Measurements from ENCODE around the gene CSF3R. TPM values are rescaled to one million over a fixed set of nuclear protein-coding genes. Genes with fewer than 3 reads are reported as not detected.

The CSF3R gene
- total RNA-seq, 1 experiment from 2014 or later: 0.26 TPM

- TF ChIP-seq PRDM15 (CRISPR knock-in tag; IDR thresholded peaks at IDR 0.05): peak; percentile 43; the same call in 1 of the 2 replicates
- peak; percentile 82; the same call in 1 of the 2 replicates for TF ChIP-seq MYBL2 (CRISPR knock-in tag; IDR thresholded peaks at IDR 0.05)
- TF ChIP-seq NFYB (CRISPR knock-in tag; conservative IDR thresholded peaks at IDR 0.05; ENCODE audit: low read depth): peak; percentile 96
- TF ChIP-seq, protein P1, sequence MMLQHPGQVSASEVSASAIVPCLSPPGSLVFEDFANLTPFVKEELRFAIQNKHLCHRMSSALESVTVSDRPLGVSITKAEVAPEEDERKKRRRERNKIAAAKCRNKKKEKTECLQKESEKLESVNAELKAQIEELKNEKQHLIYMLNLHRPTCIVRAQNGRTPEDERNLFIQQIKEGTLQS (CRISPR knock-in tag; conservative IDR thresholded peaks at IDR 0.05): 0 out of 2 replicates have a peak, but pooled peaks have one; percentile 39
- 0 out of 2 replicates have a peak, but pooled peaks have one; percentile 35 for TF ChIP-seq RELA (CRISPR knock-in tag; IDR thresholded peaks at IDR 0.05; ENCODE audit: borderline replicate concordance)
- TF ChIP-seq CREB1 (CRISPR knock-in tag; IDR thresholded peaks at IDR 0.05): peak; percentile 80; the same call in 1 of the 2 replicates
- TF ChIP-seq, protein P2, sequence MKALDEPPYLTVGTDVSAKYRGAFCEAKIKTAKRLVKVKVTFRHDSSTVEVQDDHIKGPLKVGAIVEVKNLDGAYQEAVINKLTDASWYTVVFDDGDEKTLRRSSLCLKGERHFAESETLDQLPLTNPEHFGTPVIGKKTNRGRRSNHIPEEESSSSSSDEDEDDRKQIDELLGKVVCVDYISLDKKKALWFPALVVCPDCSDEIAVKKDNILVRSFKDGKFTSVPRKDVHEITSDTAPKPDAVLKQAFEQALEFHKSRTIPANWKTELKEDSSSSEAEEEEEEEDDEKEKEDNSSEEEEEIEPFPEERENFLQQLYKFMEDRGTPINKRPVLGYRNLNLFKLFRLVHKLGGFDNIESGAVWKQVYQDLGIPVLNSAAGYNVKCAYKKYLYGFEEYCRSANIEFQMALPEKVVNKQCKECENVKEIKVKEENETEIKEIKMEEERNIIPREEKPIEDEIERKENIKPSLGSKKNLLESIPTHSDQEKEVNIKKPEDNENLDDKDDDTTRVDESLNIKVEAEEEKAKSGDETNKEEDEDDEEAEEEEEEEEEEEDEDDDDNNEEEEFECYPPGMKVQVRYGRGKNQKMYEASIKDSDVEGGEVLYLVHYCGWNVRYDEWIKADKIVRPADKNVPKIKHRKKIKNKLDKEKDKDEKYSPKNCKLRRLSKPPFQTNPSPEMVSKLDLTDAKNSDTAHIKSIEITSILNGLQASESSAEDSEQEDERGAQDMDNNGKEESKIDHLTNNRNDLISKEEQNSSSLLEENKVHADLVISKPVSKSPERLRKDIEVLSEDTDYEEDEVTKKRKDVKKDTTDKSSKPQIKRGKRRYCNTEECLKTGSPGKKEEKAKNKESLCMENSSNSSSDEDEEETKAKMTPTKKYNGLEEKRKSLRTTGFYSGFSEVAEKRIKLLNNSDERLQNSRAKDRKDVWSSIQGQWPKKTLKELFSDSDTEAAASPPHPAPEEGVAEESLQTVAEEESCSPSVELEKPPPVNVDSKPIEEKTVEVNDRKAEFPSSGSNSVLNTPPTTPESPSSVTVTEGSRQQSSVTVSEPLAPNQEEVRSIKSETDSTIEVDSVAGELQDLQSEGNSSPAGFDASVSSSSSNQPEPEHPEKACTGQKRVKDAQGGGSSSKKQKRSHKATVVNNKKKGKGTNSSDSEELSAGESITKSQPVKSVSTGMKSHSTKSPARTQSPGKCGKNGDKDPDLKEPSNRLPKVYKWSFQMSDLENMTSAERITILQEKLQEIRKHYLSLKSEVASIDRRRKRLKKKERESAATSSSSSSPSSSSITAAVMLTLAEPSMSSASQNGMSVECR (CRISPR knock-in tag; IDR thresholded peaks at IDR 0.05; ENCODE audit: borderline replicate concordance): 0 out of 2 replicates have a peak, but pooled peaks have one; percentile 87
- TF ChIP-seq PRRX2 (CRISPR knock-in tag; IDR thresholded peaks at IDR 0.05): no peak
- 0 out of 2 replicates have a peak, but pooled peaks have one; percentile 59 for TF ChIP-seq ZNF232 (CRISPR knock-in tag; IDR thresholded peaks at IDR 0.05)
- TF ChIP-seq NR1H2 (CRISPR knock-in tag; IDR thresholded peaks at IDR 0.05): 0 out of 2 replicates have a peak, but pooled peaks have one; percentile 42
- TF ChIP-seq, protein P3, sequence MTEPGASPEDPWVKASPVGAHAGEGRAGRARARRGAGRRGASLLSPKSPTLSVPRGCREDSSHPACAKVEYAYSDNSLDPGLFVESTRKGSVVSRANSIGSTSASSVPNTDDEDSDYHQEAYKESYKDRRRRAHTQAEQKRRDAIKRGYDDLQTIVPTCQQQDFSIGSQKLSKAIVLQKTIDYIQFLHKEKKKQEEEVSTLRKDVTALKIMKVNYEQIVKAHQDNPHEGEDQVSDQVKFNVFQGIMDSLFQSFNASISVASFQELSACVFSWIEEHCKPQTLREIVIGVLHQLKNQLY (CRISPR knock-in tag; IDR thresholded peaks at IDR 0.05): no peak
- peak; percentile 38; the same call in 1 of the 2 replicates for TF ChIP-seq NR2C2 (CRISPR knock-in tag; IDR thresholded peaks at IDR 0.05)
- TF ChIP-seq, protein P4, sequence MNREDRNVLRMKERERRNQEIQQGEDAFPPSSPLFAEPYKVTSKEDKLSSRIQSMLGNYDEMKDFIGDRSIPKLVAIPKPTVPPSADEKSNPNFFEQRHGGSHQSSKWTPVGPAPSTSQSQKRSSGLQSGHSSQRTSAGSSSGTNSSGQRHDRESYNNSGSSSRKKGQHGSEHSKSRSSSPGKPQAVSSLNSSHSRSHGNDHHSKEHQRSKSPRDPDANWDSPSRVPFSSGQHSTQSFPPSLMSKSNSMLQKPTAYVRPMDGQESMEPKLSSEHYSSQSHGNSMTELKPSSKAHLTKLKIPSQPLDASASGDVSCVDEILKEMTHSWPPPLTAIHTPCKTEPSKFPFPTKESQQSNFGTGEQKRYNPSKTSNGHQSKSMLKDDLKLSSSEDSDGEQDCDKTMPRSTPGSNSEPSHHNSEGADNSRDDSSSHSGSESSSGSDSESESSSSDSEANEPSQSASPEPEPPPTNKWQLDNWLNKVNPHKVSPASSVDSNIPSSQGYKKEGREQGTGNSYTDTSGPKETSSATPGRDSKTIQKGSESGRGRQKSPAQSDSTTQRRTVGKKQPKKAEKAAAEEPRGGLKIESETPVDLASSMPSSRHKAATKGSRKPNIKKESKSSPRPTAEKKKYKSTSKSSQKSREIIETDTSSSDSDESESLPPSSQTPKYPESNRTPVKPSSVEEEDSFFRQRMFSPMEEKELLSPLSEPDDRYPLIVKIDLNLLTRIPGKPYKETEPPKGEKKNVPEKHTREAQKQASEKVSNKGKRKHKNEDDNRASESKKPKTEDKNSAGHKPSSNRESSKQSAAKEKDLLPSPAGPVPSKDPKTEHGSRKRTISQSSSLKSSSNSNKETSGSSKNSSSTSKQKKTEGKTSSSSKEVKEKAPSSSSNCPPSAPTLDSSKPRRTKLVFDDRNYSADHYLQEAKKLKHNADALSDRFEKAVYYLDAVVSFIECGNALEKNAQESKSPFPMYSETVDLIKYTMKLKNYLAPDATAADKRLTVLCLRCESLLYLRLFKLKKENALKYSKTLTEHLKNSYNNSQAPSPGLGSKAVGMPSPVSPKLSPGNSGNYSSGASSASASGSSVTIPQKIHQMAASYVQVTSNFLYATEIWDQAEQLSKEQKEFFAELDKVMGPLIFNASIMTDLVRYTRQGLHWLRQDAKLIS (CRISPR knock-in tag; IDR thresholded peaks at IDR 0.05; ENCODE audit: borderline replicate concordance): peak; percentile 89; the same call in 1 of the 2 replicates
- 0 out of 2 replicates have a peak, but pooled peaks have one; percentile 74 for TF ChIP-seq TCF7 (CRISPR knock-in tag; IDR thresholded peaks at IDR 0.05; ENCODE audit: low read depth)
- no peak for TF ChIP-seq HMGA2 (CRISPR knock-in tag; IDR thresholded peaks at IDR 0.05)
- peak; percentile 91 for TF ChIP-seq FOXP1 (CRISPR knock-in tag; IDR thresholded peaks at IDR 0.05; ENCODE audit: borderline replicate concordance)
- TF ChIP-seq HMGXB4 (CRISPR knock-in tag; IDR thresholded peaks at IDR 0.05): peak; percentile 26; the same call in 1 of the 2 replicates
- peak; percentile 82; the same call in 1 of the 2 replicates for TF ChIP-seq FOXP4 (CRISPR knock-in tag; IDR thresholded peaks at IDR 0.05)
Observed at GRCh38 chr1:36450270-36450918, 32.3 kb downstream of the CSF3R start, which contains the start of gene OSCP1 (continued).
